HepG2 (cell line): ENCODE measurements around the gene PBX2. TPM values are rescaled to one million over a fixed set of nuclear protein-coding genes. Genes with fewer than 3 reads are reported as not detected.
A peak's percentile ranks its signal among the peaks of the same experiment; 100 is the strongest.

Experiments
- CREM ChIP-seq, 2 experiments: sonication (generic) in 1 of 2; formaldehyde crosslinking in 1 of 2; IDR thresholded peaks; 2 replicates each; pipeline versions ENCODE4 v1.4.0 to v1.6.1; 2016 to 2020; ENCODE audit warnings: antibody characterized with exemption in 1 of 2, mild to moderate bottlenecking in 1 of 2, missing genetic modification reagents in 1 of 2
- ELF4 ChIP-seq: sonication (generic); formaldehyde crosslinking; IDR thresholded peaks from 2 replicates; pipeline ENCODE4 v1.5.0; 2020; ENCODE audit warnings: missing genetic modification reagents, mild to moderate bottlenecking, moderate library complexity, borderline replicate concordance
- HDAC1 ChIP-seq: sonication (generic); formaldehyde crosslinking; IDR thresholded peaks from 2 replicates; pipeline ENCODE4 v1.5.1; 2020; ENCODE audit warnings: mild to moderate bottlenecking, missing genetic modification reagents
- HMGXB3 ChIP-seq: sonication (generic); formaldehyde crosslinking; IDR thresholded peaks from 2 replicates; pipeline ENCODE4 v1.4.0; 2020; ENCODE audit warnings: missing genetic modification reagents, borderline replicate concordance
- HNF1B ChIP-seq: sonication (generic); formaldehyde crosslinking; IDR thresholded peaks from 2 replicates; pipeline ENCODE4 v1.5.1; 2020; ENCODE audit warnings: mild to moderate bottlenecking, moderate library complexity, missing genetic modification reagents
- IRX3 ChIP-seq: sonication (generic); formaldehyde crosslinking; IDR thresholded peaks from 2 replicates; pipeline ENCODE4 v1.8.1; 2023; ENCODE audit warnings: mild to moderate bottlenecking, low read depth, missing genetic modification reagents, borderline replicate concordance
- KDM3A ChIP-seq: IDR thresholded peaks from 2 replicates; pipeline ENCODE4 v1.6.1; 2018; ENCODE audit warnings: low read depth, missing compliant biosample characterization
- MLLT10 ChIP-seq: sonication (generic); formaldehyde crosslinking; IDR thresholded peaks from 2 replicates; pipeline ENCODE4 v1.4.0; 2020; ENCODE audit warnings: missing genetic modification reagents
- MLX ChIP-seq: IDR thresholded peaks from 2 replicates; pipeline ENCODE4 v1.6.1; 2016
- RARG ChIP-seq: sonication (generic); formaldehyde crosslinking; IDR thresholded peaks from 2 replicates; pipeline ENCODE4 v1.4.0; 2020; ENCODE audit warnings: low read depth, mild to moderate bottlenecking, missing genetic modification reagents
- RNF2 ChIP-seq: fragments of 450-650 bp; conservative IDR thresholded peaks from 2 replicates; pipeline ENCODE4 v1.6.1; 2016; ENCODE audit warnings: low read depth
- TCF7L2 ChIP-seq: IDR thresholded peaks from 2 replicates; pipeline ENCODE4 v1.6.1; 2011; ENCODE audit warnings: mild to moderate bottlenecking, low read depth, low read length, moderate library complexity
- YY1 ChIP-seq: IDR thresholded peaks from 2 replicates; pipeline ENCODE4 v1.6.1; 2011; ENCODE audit warnings: low read length, low read depth, moderate library complexity, mild to moderate bottlenecking; ENCODE audit not compliant: insufficient read depth, insufficient replicate concordance
- ZBTB26 ChIP-seq: IDR thresholded peaks from 2 replicates; pipeline ENCODE4 v1.6.1; 2016; ENCODE audit warnings: missing compliant biosample characterization, missing genetic modification reagents, borderline replicate concordance
- ZNF12 ChIP-seq: sonication (generic); formaldehyde crosslinking; IDR thresholded peaks from 2 replicates; pipeline ENCODE4 v1.5.0; 2020; ENCODE audit warnings: missing genetic modification reagents
- ZNF562 ChIP-seq: sonication (generic); formaldehyde crosslinking; IDR thresholded peaks from 2 replicates; pipeline ENCODE4 v1.8.0; 2022; ENCODE audit warnings: missing genetic modification reagents, borderline replicate concordance
- ZNF563 ChIP-seq: sonication (generic); formaldehyde crosslinking; IDR thresholded peaks from 2 replicates; pipeline ENCODE4 v1.8.0; 2022; ENCODE audit warnings: mild to moderate bottlenecking, moderate library complexity, missing genetic modification reagents
- ZNF598 ChIP-seq: sonication (generic); formaldehyde crosslinking; IDR thresholded peaks from 2 replicates; pipeline ENCODE4 v1.5.1; 2020; ENCODE audit warnings: mild to moderate bottlenecking, missing genetic modification reagents, borderline replicate concordance
- ZNF737 ChIP-seq: sonication (generic); formaldehyde crosslinking; IDR thresholded peaks from 2 replicates; pipeline ENCODE4 v1.5.0; 2020; ENCODE audit warnings: missing genetic modification reagents, mild to moderate bottlenecking, borderline replicate concordance
- ZNF841 ChIP-seq: sonication (generic); formaldehyde crosslinking; IDR thresholded peaks from 2 replicates; pipeline ENCODE4 v1.8.1; 2023; ENCODE audit warnings: missing genetic modification reagents, borderline replicate concordance
- polyA plus RNA-seq, 8 experiments: library from polyadenylated mRNA; depleted of rRNA in 3 of 8; stranded (reverse) in 7 of 8; unstranded in 1 of 8; fragments of >200 nt; fragmentation: Illumina TruSeq in 4 of 8; extraction: Trizol in 4 of 8; gene quantifications; 2 replicates each; pipeline versions ENCODE4 v1.2.1 to v1.2.3, GENCODE V29; 2011 to 2016; ENCODE audit warnings: low read depth in 4 of 8, missing spikeins in 1 of 8, mixed read lengths in 1 of 8; ENCODE audit not compliant: insufficient read depth in 1 of 8
- total RNA-seq, 5 experiments: library from RNA; depleted of rRNA; stranded (reverse); fragments of >200 nt; fragmentation: Illumina TruSeq; extraction: Trizol; gene quantifications; 2 replicates each; pipeline ENCODE4 v1.2.3, GENCODE V29; 2016; ENCODE audit warnings: low read depth in 1 of 5

The PBX2 gene
- total and polyA plus RNA-seq, 2 of the 13 experiments (the other 11 are each of a cell fraction or from before 2014, with no cell fraction given) = 42.3 to 77.8 TPM

- TF ChIP-seq RARG (CRISPR knock-in tag) (no peak), MLX (0 out of 2 replicates have a peak, but pooled peaks have one; percentile 5), ZBTB26 (CRISPR knock-in tag) (no peak), MLLT10 (CRISPR knock-in tag) (no peak), HMGXB3 (CRISPR knock-in tag) (no peak), TCF7L2 (no peak), ZNF12 (CRISPR knock-in tag) (peak; percentile 14; the same call in 1 of the 2 replicates), CREM (IDR thresholded peaks at IDR 0.05) (peak; percentile 63), CREM (CRISPR knock-in tag; IDR thresholded peaks at IDR 0.05) (no peak), ELF4 (0 out of 2 replicates have a peak, but pooled peaks have one; percentile 52), KDM3A (peak; percentile 67; the same call in 1 of the 2 replicates), HNF1B (CRISPR knock-in tag) (peak; percentile 46), ZNF598 (CRISPR knock-in tag) (0 out of 2 replicates have a peak, but pooled peaks have one; percentile 16), ZNF841 (CRISPR knock-in tag) (no peak), YY1 (peak; percentile 89), IRX3 (CRISPR knock-in tag) (0 out of 2 replicates have a peak, but pooled peaks have one; percentile 48), RNF2 (no peak), ZNF562 (CRISPR knock-in tag) (no peak), HDAC1 (CRISPR knock-in tag) (0 out of 2 replicates have a peak, but pooled peaks have one; percentile 5), ZNF563 (peak; percentile 63), ZNF737 (CRISPR knock-in tag) (no peak)
These were observed 12.7 kb downstream of the PBX2 start (continued) for GRCh38 chr6:32177183-32177787.
